Panc1 (cell line): Measurements from ENCODE around the gene PGAM5. TPM values are rescaled to one million over a fixed set of nuclear protein-coding genes. Genes with fewer than 3 reads are reported as not detected.

Experiments used
- ATAC-seq: fragments of 200-7000 bp; cut with Tn5 transposase; 2 replicates; pipeline ENCODE4 v1.9.1; 2020; ENCODE audit warnings: mild to moderate bottlenecking, moderate library complexity
- BruUV-seq: library from RNA; stranded (reverse); fragments of 400-500 nt; replicated peaks from 2 replicates; lab custom pipeline; 2021; lab: Mats Ljungman, UMichigan
- CTCF ChIA-PET: fragments of 300-600 bp; sonication (Branson Sonifier 250); formaldehyde crosslinking; loops from one replicate; lab custom pipeline; 2022; ENCODE audit warnings: antibody characterized with exemption; lab: Charles Lee
- POLR2A ChIA-PET: fragments of 300-600 bp; sonication (Branson Sonifier 250); formaldehyde crosslinking; loops from one replicate; lab custom pipeline; 2022; ENCODE audit warnings: antibody characterized with exemption; lab: Charles Lee
- DNase-seq: peaks from one replicate; pipeline ENCODE4 v3.0.0-alpha.2; 2010; ENCODE audit warnings: low read depth, low spot score
- H3K27ac ChIP-seq: 2 replicates; pipeline ENCODE4 v1.5.1; 2011; ENCODE audit warnings: mild to moderate bottlenecking, low read length, inconsistent platforms
- H3K27me3 ChIP-seq: fragments of 200-500 bp; sonication (Bioruptor generic); 2 replicates; pipeline ENCODE4 v1.6.0; 2014; ENCODE audit warnings: low read length, inconsistent platforms; ENCODE audit not compliant: control insufficient read depth, insufficient read depth
- H3K36me3 ChIP-seq: fragments of 200-500 bp; sonication (Bioruptor generic); 2 replicates; pipeline ENCODE4 v1.5.1; 2014; ENCODE audit warnings: inconsistent platforms, mild to moderate bottlenecking, low read length, moderate library complexity; ENCODE audit not compliant: control insufficient read depth, insufficient read depth
- H3K4me1 ChIP-seq: 2 replicates; pipeline ENCODE4 v1.5.1; 2011; ENCODE audit warnings: inconsistent platforms, mild to moderate bottlenecking, low read length, moderate library complexity; ENCODE audit not compliant: control insufficient read depth, insufficient read depth
- H3K4me3 ChIP-seq, 2 experiments: 2 replicates each; pipeline ENCODE4 v1.5.1; 2011 to 2012; ENCODE audit warnings: low read depth in 2 of 2, low read length in 2 of 2, mild to moderate bottlenecking in 2 of 2, inconsistent platforms in 1 of 2, moderate library complexity in 1 of 2
- H3K9me3 ChIP-seq: fragments of 200-500 bp; sonication (Bioruptor generic); 2 replicates; pipeline ENCODE4 v1.5.1; 2014; ENCODE audit warnings: low read depth, mild to moderate bottlenecking, inconsistent platforms, low read length, moderate library complexity; ENCODE audit not compliant: control insufficient read depth, insufficient read depth
- CTCF ChIP-seq: fragments of 450-650 bp; IDR thresholded peaks from 2 replicates; pipeline ENCODE4 v1.5.1; 2017; ENCODE audit warnings: mild to moderate bottlenecking
- POLR2AphosphoS5 ChIP-seq: IDR thresholded peaks from 2 replicates; pipeline ENCODE4 v1.6.1; 2012; ENCODE audit warnings: mild to moderate bottlenecking, low read depth, low read length, moderate library complexity
- REST ChIP-seq, 2 experiments: IDR thresholded peaks; 2 replicates each; pipeline ENCODE4 v1.6.1; 2011 to 2012; ENCODE audit warnings: low read depth in 2 of 2, control low read depth in 1 of 2, low read length in 1 of 2, mild to moderate bottlenecking in 1 of 2, moderate library complexity in 1 of 2; ENCODE audit not compliant: insufficient read depth in 1 of 2
- SIN3A ChIP-seq: IDR thresholded peaks from 2 replicates; pipeline ENCODE4 v1.6.1; 2012; ENCODE audit warnings: low read depth, mild to moderate bottlenecking, low read length, moderate library complexity, borderline replicate concordance; ENCODE audit not compliant: insufficient read depth
- TCF7L2 ChIP-seq: IDR thresholded peaks from 2 replicates; pipeline ENCODE4 v1.6.1; 2011; ENCODE audit warnings: mild to moderate bottlenecking, low read depth, low read length, inconsistent platforms
- in situ Hi-C: cut with HindIII; loops from 2 replicates; pipeline ENCODE4 v1.10.0; 2016; ENCODE audit warnings: low sequenced_read_pairs, low pct_unique_long_range_greater_than_20kb
- intact Hi-C: fragments of 100-400 bp; cut with micrococcal nuclease; formaldehyde crosslinking; loops from one replicate; pipeline ENCODE4 v1.10.0; 2022; ENCODE audit not compliant: unreplicated experiment
- total RNA-seq: library from RNA; stranded (reverse); gene quantifications from one replicate; pipeline ENCODE4 v1.2.1, GENCODE V29; 2021; ENCODE audit not compliant: unreplicated experiment

PGAM5 gene
- total RNA-seq, 1 experiment from 2014 or later: 116 TPM

- in situ Hi-C loops (no loop called here), intact Hi-C loops (no loop called here)
- Histone ChIP-seq H3K9me3 (no peaks in the 10 kb centered on the region), H3K27ac (peak within 1 kb of the TSS; percentile 93), H3K4me1 (no peaks in the 10 kb centered on the region; the same call in 1 of the 2 replicates), H3K27me3 (no peaks in the 10 kb centered on the region), H3K36me3 (peaks cover 8% of the 10 kb centered on the region), H3K4me3 (peak within 1 kb of the TSS; percentile 96 to 98)
- CTCF ChIA-PET: no interaction called here
- BruUV-seq: no TSS peak
- POLR2A ChIA-PET: interaction anchor here (0.6 to 1.3 kb wide), 2 partner anchors 30 to 53 kb away, joined by 4 to 5 read pairs; no protein-coding TSS in a partner anchor
- peak; percentile 74 for ATAC-seq
- no peak for DNase-seq
- TF ChIP-seq REST (IDR thresholded peaks at IDR 0.05; ENCODE audit: insufficient read depth in 1 of 2, low read depth in 2 of 2, low read length in 1 of 2) (no peak), SIN3A (no peak), TCF7L2 (no peak), POLR2AphosphoS5 (no peak), CTCF (no peak)
Measured at GRCh38 chr12:132761032-132761920, 50.6 kb downstream of the PGAM5 start, which contains the start of gene ANKLE2. Gene ANKLE2 (minus strand): TSS chr12:132761832. CDS start chr12:132761798, 34 bp downstream.

GRCh38 chr12:132761921-132762583 is 51.4 kb downstream of the PGAM5 start:
- in situ Hi-C loops (no loop called here), intact Hi-C loops (no loop called here)
- Histone ChIP-seq H3K9me3 (no peaks in the 10 kb centered on the region), H3K4me3 (peak overlapping the region; percentile 70 to 78), H3K36me3 (peaks cover 5% of the 10 kb centered on the region), H3K27me3 (no peaks in the 10 kb centered on the region), H3K4me1 (no peaks in the 10 kb centered on the region; the same call in 1 of the 2 replicates), H3K27ac (peak overlapping the region; percentile 89)
- DNase-seq (peak; percentile 15), ATAC-seq (peak; percentile 95)
- TF ChIP-seq SIN3A: no peak
- peak; percentile 91 for TF ChIP-seq POLR2AphosphoS5
- no TSS peak for BruUV-seq
- ChIA-PET POLR2A (interaction anchor here (0.6 kb wide), 2 partner anchors 10 to 52 kb away, joined by 3 to 5 read pairs; no protein-coding TSS in a partner anchor), CTCF (no interaction called here)
